ENCODE data around the gene PDXK. TPM values are rescaled to one million over a fixed set of nuclear protein-coding genes. Genes with fewer than 3 reads are reported as not detected.

The PDXK gene
- total and polyA plus RNA-seq, 10 of the 15 experiments (the other 5 are each of a cell fraction or from before 2014, with no cell fraction given), result 3.7 to 141 (median 60.0) TPM

GRCh38 chr21:43786807-43787440 is 68.0 kb downstream of the PDXK start:
- H3K36me3 ChIP-seq (ENCODE audit: control insufficient read depth in 2 of 2, insufficient read depth in 2 of 2, low read length in 1 of 2), result no peaks in the 10 kb centered on the region; a peak in 1 of 4 replicates
- in situ Hi-C loops (cut with MboI) (no loop called here), intact Hi-C loops (cut with micrococcal nuclease; ENCODE audit: unreplicated experiment) (no loop called here)
- H3K9ac ChIP-seq (ENCODE audit: control insufficient read depth, insufficient read depth, low read length), result no peak overlapping the region
- no TSS peak for BruUV-seq (replicated peaks)
- FAIRE-seq (no peak), ATAC-seq (no peak), DNase-seq (ENCODE audit: low read depth, low spot score) (no peak)
- ChIA-PET CTCF (no interaction called here), SMC1A (ENCODE audit: uncharacterized antibody, unreplicated experiment) (interaction anchor here (0.9 kb wide), 1 partner anchor 60 kb away, joined by 5 read pairs; no protein-coding TSS in a partner anchor), RAD21 (ENCODE audit: unreplicated experiment) (no interaction called here), POLR2A (no interaction called here)
- H3K9me3 ChIP-seq (replicated peaks; ENCODE audit: control insufficient read depth, insufficient read depth, low read length), result no peaks in the 10 kb centered on the region
- peaks cover 25% of the 10 kb centered on the region for H3K79me2 ChIP-seq (ENCODE audit: control insufficient read depth, insufficient read depth, low read length)
- H3K4me3 ChIP-seq, result no peak overlapping the region
- no peaks in the 10 kb centered on the region for H4K20me1 ChIP-seq (ENCODE audit: control insufficient read depth, insufficient read depth)
- no peak overlapping the region for H3K27ac ChIP-seq (ENCODE audit: control insufficient read depth, insufficient read depth)
- no peak overlapping the region for H3K4me2 ChIP-seq (ENCODE audit: control insufficient read depth, insufficient read depth)
- no peaks in the 10 kb centered on the region for H3K27me3 ChIP-seq (replicated peaks in 1 of 2; ENCODE audit: control insufficient read depth in 2 of 2, insufficient read depth in 2 of 2, low read length in 1 of 2)
- H2AFZ ChIP-seq (ENCODE audit: control insufficient read depth, low read depth, low read length), result no peak overlapping the region
- 92% methylated on average over 38 of the region's 38 CpGs for WGBS (ENCODE audit: insufficient coverage, insufficient replicate concordance, low lambda C conversion rate, missing lambda C conversion rate)
- H3K4me1 ChIP-seq (ENCODE audit: control insufficient read depth, insufficient read depth, low read length), result 0 out of 2 replicates have a peak, but pooled peaks cover 3% of the 10 kb centered on the region
- TF ChIP-seq WRNIP1 (IDR thresholded peaks at IDR 0.05; ENCODE audit: borderline replicate concordance, low read depth, low read length), result peak; percentile 98
- TF ChIP-seq POLR2AphosphoS2 (IDR thresholded peaks at IDR 0.05; ENCODE audit: low read depth, low read length), result no peak
- peak; percentile 73; the same call in 1 of the 2 replicates for TF ChIP-seq ZNF217 (IDR thresholded peaks at IDR 0.05)
- TF ChIP-seq CHD4 (IDR thresholded peaks at IDR 0.05), result peak; percentile 91; the same call in 1 of the 2 replicates
- TF ChIP-seq DPF2 (IDR thresholded peaks at IDR 0.05), result peak; percentile 100

Measured in GM12878 (cell line).